GM19099 (cell line): ENCODE measurements around the gene GTPBP8.

Experiments
- POLR2A ChIP-seq: IDR thresholded peaks from 3 replicates; pipeline ENCODE4 v1.6.1; 2011; ENCODE audit warnings: low read depth; ENCODE audit not compliant: insufficient read length; ENCODE audit errors: extremely low read depth

The GTPBP8 gene

GRCh38 chr3:113019182-113020137 lies 28.7 kb downstream of the GTPBP8 start:
- peak; percentile 77 for TF ChIP-seq POLR2A

DNA sequence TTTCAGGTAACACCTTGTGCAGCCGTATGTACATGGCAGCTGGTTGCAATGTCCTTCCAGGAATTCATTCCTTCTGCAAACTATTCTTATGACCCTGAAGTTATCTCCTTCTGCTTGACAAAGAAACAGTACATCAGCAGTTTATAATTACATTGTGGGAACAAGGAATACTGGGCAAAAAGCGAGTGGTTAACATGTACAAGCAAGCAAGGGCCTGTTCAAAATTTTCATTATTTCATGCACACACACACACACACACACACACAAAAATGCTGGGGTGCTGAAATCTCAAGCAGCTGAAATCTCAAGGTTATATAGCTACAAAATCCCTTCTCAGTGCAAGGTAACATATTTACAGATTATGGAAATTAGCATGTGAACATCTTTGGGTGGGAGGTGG lies 30.7 kb downstream of the GTPBP8 start:
- no peak for TF ChIP-seq POLR2A

DNA sequence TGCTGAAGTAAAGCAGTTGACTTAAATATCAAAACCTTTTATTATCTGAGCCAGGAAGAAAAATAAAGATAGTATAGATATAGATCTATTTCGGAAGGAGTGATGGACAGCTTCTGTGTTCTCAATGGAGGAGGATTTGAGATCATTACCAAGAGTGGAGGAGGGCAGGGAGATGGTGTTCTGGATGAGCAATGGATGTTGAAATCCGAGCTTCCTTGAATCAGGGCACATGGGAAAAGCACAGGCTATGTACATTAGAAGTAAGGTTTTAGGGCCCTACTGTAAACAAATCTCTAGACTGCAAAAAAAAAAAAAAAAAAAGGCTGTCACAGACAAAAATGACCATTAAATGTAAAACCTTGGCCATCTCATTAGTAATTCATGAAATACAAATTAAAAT lies 43.2 kb downstream of the GTPBP8 start:
- no peak for TF ChIP-seq POLR2A

GRCh38 chr3:113035387-113035982 lies 44.7 kb downstream of the GTPBP8 start:
- TF ChIP-seq POLR2A = no peak

- TF ChIP-seq POLR2A = no peak
Measured at GRCh38 chr3:113038328-113038727, 47.5 kb downstream of the GTPBP8 start.

DNA sequence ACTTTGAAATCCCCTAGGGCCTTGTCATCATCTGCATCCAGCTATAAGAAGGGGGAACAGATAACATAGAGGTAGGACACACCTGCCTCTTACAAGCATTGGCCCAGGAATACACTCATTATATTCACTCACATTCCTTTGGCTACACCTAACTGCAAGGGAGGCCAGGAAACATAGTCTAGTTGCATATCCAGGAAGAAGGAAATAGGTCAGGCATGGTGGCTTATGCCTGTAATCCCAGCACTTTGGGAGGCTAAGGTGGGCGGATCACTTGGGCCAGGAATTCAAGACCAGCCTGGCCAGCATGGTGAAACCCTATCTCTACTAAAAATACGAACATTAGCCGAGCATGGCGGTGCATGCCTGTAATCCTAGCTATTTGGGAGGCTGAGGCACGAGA lies 48.8 kb downstream of the GTPBP8 start:
- no peak for TF ChIP-seq POLR2A

DNA sequence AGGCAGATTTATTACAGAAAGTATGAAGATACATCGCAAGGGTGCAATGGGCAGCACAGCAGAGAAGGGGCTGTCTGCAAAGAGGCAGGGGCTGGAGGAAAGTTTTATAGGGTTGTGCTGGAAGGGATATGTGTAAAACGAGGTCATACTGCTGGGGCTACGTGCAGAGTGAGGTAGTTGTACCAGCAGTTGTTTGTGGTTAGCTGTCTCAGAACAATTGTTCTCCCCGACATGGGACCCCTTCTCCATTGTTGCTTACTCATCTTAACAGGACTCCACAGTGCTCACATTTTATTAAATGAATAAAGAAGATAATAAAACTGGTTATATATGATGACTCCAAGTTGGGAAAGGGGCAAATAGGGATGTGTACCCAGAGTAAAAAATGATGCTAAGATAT lies 49.4 kb downstream of the GTPBP8 start:
- TF ChIP-seq POLR2A = no peak

GRCh38 chr3:113043686-113044085 lies 52.9 kb downstream of the GTPBP8 start:
- no peak for TF ChIP-seq POLR2A

DNA sequence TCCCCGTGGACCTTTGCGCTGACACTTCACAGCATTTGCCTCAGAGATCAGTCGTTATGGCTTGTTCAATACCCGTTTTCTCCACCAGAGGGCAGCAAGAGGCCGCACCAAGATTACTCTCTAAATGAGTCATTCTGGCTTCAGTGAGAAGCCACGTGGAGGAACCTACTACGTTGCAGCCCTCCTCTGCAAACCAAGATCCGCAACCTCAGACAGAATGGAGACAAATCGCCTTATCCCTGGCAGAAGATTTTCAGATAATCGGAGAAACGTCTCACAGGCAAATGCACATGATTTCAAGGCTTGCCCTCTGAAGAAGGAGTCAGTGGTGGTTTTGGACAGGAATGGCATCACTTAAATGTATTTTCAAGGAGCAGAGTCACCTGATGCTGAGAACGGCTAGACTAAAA lies 60.5 kb downstream of the GTPBP8 start:
- no peak for TF ChIP-seq POLR2A
